Trophoblast cell (in vitro differentiated cells and primary cell): ENCODE measurements around the gene SPTLC3.

Experiments
- DNase-seq, 2 donors: peaks; one replicate each; pipeline ENCODE4 v3.0.0-alpha.2; 2016
- H2AFZ ChIP-seq: 2 replicates; pipeline ENCODE4 v1.6.1; 2013; ENCODE audit warnings: low read length, moderate library complexity, mild to moderate bottlenecking; ENCODE audit not compliant: insufficient read depth, poor library complexity
- H2AK5ac ChIP-seq: 2 replicates; pipeline ENCODE4 v1.6.1; 2013; ENCODE audit warnings: mild to moderate bottlenecking, low read length
- H2BK120ac ChIP-seq: 2 replicates; pipeline ENCODE4 v1.6.1; 2013; ENCODE audit warnings: low read length, mild to moderate bottlenecking, moderate library complexity; ENCODE audit not compliant: insufficient read depth, poor library complexity
- H2BK12ac ChIP-seq: 2 replicates; pipeline ENCODE4 v1.6.1; 2013; ENCODE audit warnings: mild to moderate bottlenecking, low read length, moderate library complexity
- H2BK5ac ChIP-seq: 2 replicates; pipeline ENCODE4 v1.6.1; 2013; ENCODE audit warnings: low read length, low read depth, moderate library complexity, mild to moderate bottlenecking; ENCODE audit not compliant: poor library complexity
- H3K14ac ChIP-seq: 2 replicates; pipeline ENCODE4 v1.6.1; 2013; ENCODE audit warnings: mild to moderate bottlenecking, low read length
- H3K18ac ChIP-seq: 2 replicates; pipeline ENCODE4 v1.6.1; 2013; ENCODE audit warnings: mild to moderate bottlenecking, low read length
- H3K23ac ChIP-seq: 2 replicates; pipeline ENCODE4 v1.6.1; 2013; ENCODE audit warnings: low read length
- H3K27ac ChIP-seq: 2 replicates; pipeline ENCODE4 v1.5.1; 2013; ENCODE audit warnings: low read depth, mild to moderate bottlenecking, inconsistent platforms, low read length, moderate library complexity
- H3K27me3 ChIP-seq: 2 replicates; pipeline ENCODE4 v1.6.1; 2013; ENCODE audit warnings: inconsistent platforms, mild to moderate bottlenecking, low read length, moderate library complexity; ENCODE audit not compliant: insufficient read depth
- H3K36me3 ChIP-seq, 2 experiments: 1 replicate in 1 of 2; 2 replicates in 1 of 2; pipeline ENCODE4 v1.6.1; 2013; ENCODE audit warnings: low read length in 2 of 2, mild to moderate bottlenecking in 2 of 2, moderate library complexity in 1 of 2; ENCODE audit not compliant: insufficient read depth in 2 of 2, control insufficient read depth in 1 of 2
- H3K4ac ChIP-seq: 2 replicates; pipeline ENCODE4 v1.6.1; 2013; ENCODE audit warnings: low read depth, mild to moderate bottlenecking, low read length, moderate library complexity
- H3K4me1 ChIP-seq, 2 experiments: 1 replicate in 1 of 2; 2 replicates in 1 of 2; pipeline ENCODE4 v1.6.1; 2013; ENCODE audit warnings: low read length in 2 of 2, mild to moderate bottlenecking in 2 of 2, moderate library complexity in 1 of 2; ENCODE audit not compliant: insufficient read depth in 2 of 2, control insufficient read depth in 1 of 2
- H3K4me2 ChIP-seq: 2 replicates; pipeline ENCODE4 v1.6.1; 2013; ENCODE audit warnings: inconsistent platforms, mild to moderate bottlenecking, low read length, moderate library complexity
- H3K4me3 ChIP-seq: 2 replicates; pipeline ENCODE4 v1.5.1; 2013; ENCODE audit warnings: mild to moderate bottlenecking, low read depth, low read length, inconsistent platforms
- H3K79me1 ChIP-seq: one replicate; pipeline ENCODE4 v1.6.1; 2013; ENCODE audit warnings: low read length
- H3K79me2 ChIP-seq: 2 replicates; pipeline ENCODE4 v1.6.1; 2013; ENCODE audit warnings: low read length, mild to moderate bottlenecking; ENCODE audit not compliant: control insufficient read depth, insufficient read depth, poor library complexity
- H3K9ac ChIP-seq: 2 replicates; pipeline ENCODE4 v1.6.1; 2013; ENCODE audit warnings: mild to moderate bottlenecking, low read length
- H3K9me3 ChIP-seq: 2 replicates; pipeline ENCODE4 v1.6.1; 2013; ENCODE audit warnings: low read depth, mild to moderate bottlenecking, control low read depth, inconsistent platforms, low read length; ENCODE audit not compliant: insufficient read depth
- H4K12ac ChIP-seq: 2 replicates; pipeline ENCODE4 v1.6.1; 2013; ENCODE audit warnings: low read depth, mild to moderate bottlenecking, low read length, moderate library complexity
- H4K8ac ChIP-seq: 2 replicates; pipeline ENCODE4 v1.6.1; 2013; ENCODE audit warnings: low read depth, mild to moderate bottlenecking, low read length, moderate library complexity
- H4K91ac ChIP-seq: one replicate; pipeline ENCODE4 v1.6.1; 2013; ENCODE audit warnings: low read depth, mild to moderate bottlenecking, low read length, moderate library complexity
- WGBS: extraction: QIAGEN DNeasy Blood & Tissue Kit; methylation state at CpG from one replicate; pipeline ENCODE4 v1.1.7; 2013; ENCODE audit warnings: missing lambda C conversion rate; ENCODE audit not compliant: insufficient read length, insufficient coverage; ENCODE audit errors: extremely low coverage; 5-methylcytosine and 5-hydroxymethylcytosine counted together

The SPTLC3 gene

GRCh38 chr20:13101706-13102105, 92.9 kb downstream of the SPTLC3 start:
- H3K4me3 ChIP-seq, result no peak overlapping the region

GRCh38 chr20:13102237-13102636, 93.5 kb downstream of the SPTLC3 start:
- H2AK5ac ChIP-seq, result no peak overlapping the region
- H3K4me1 ChIP-seq, result peaks cover 17 to 26% of the 10 kb centered on the region in 2 experiments
- H3K14ac ChIP-seq, result no peak overlapping the region
- no peak overlapping the region for H4K91ac ChIP-seq
- no peaks in the 10 kb centered on the region for H3K9me3 ChIP-seq
- no peak overlapping the region for H3K9ac ChIP-seq
- H4K12ac ChIP-seq, result no peak overlapping the region
- H3K4ac ChIP-seq, result no peak overlapping the region
- WGBS, result no CpG with 5 or more reads among the region's 3 CpGs
- H4K8ac ChIP-seq, result no peak overlapping the region
- no peak overlapping the region for H2AFZ ChIP-seq
- no peaks in the 10 kb centered on the region for H3K79me1 ChIP-seq
- H3K23ac ChIP-seq, result no peak overlapping the region
- no peak overlapping the region for H2BK12ac ChIP-seq
- H3K79me2 ChIP-seq, result no peaks in the 10 kb centered on the region
- H3K18ac ChIP-seq, result no peak overlapping the region
- no peak overlapping the region for H3K4me3 ChIP-seq
- H3K36me3 ChIP-seq, result no peaks in the 10 kb centered on the region
- H2BK120ac ChIP-seq, result no peak overlapping the region
- H3K27ac ChIP-seq, result no peak overlapping the region
- peak in 1 of 2 donors; percentile 39 for DNase-seq
- H2BK5ac ChIP-seq, result no peak overlapping the region
- H3K27me3 ChIP-seq, result no peaks in the 10 kb centered on the region
- H3K4me2 ChIP-seq, result no peak overlapping the region

More at GRCh38 chr20:13101706-13102105, 92.9 kb downstream of the SPTLC3 start:
- no peak overlapping the region for H2AFZ ChIP-seq
- H3K27me3 ChIP-seq, result no peaks in the 10 kb centered on the region
- no CpG with 5 or more reads among the region's 5 CpGs for WGBS
- no peak overlapping the region for H3K18ac ChIP-seq
- peak; percentile 49 to 61 for DNase-seq
- no peak overlapping the region for H2BK5ac ChIP-seq
- H4K91ac ChIP-seq, result no peak overlapping the region
- H3K23ac ChIP-seq, result no peak overlapping the region
- H3K4me2 ChIP-seq, result no peak overlapping the region
- no peaks in the 10 kb centered on the region for H3K79me1 ChIP-seq
- H3K14ac ChIP-seq, result no peak overlapping the region
- H3K9ac ChIP-seq, result no peak overlapping the region
- H4K8ac ChIP-seq, result no peak overlapping the region
- no peak overlapping the region for H2BK120ac ChIP-seq
- no peak overlapping the region for H3K4ac ChIP-seq
- no peaks in the 10 kb centered on the region for H3K79me2 ChIP-seq
- H3K36me3 ChIP-seq, result no peaks in the 10 kb centered on the region
- H2AK5ac ChIP-seq, result no peak overlapping the region
- no peak overlapping the region for H2BK12ac ChIP-seq
- H4K12ac ChIP-seq, result no peak overlapping the region
- H3K9me3 ChIP-seq, result no peaks in the 10 kb centered on the region
- peaks cover 17 to 26% of the 10 kb centered on the region in 2 experiments for H3K4me1 ChIP-seq
- H3K27ac ChIP-seq, result no peak overlapping the region

- H2AFZ ChIP-seq, result no peak overlapping the region
- H3K23ac ChIP-seq, result no peak overlapping the region
- WGBS, result no CpG with 5 or more reads among the region's 1 CpG
- no peaks in the 10 kb centered on the region for H3K9me3 ChIP-seq
- no peak for DNase-seq
- no peak overlapping the region for H4K12ac ChIP-seq
- no peak overlapping the region for H4K91ac ChIP-seq
- H3K14ac ChIP-seq, result no peak overlapping the region
- H3K4me3 ChIP-seq, result no peak overlapping the region
- H3K36me3 ChIP-seq, result no peaks in the 10 kb centered on the region
- no peak overlapping the region for H3K18ac ChIP-seq
- H2BK12ac ChIP-seq, result no peak overlapping the region
- H3K79me1 ChIP-seq, result no peaks in the 10 kb centered on the region
- H2BK5ac ChIP-seq, result no peak overlapping the region
- H3K9ac ChIP-seq, result no peak overlapping the region
- H4K8ac ChIP-seq, result no peak overlapping the region
- no peaks in the 10 kb centered on the region for H3K79me2 ChIP-seq
- H3K4ac ChIP-seq, result no peak overlapping the region
- peaks cover 17 to 26% of the 10 kb centered on the region in 2 experiments for H3K4me1 ChIP-seq
- H3K27ac ChIP-seq, result no peak overlapping the region
- no peaks in the 10 kb centered on the region for H3K27me3 ChIP-seq
- no peak overlapping the region for H3K4me2 ChIP-seq
- H2BK120ac ChIP-seq, result no peak overlapping the region
- no peak overlapping the region for H2AK5ac ChIP-seq
Observed at GRCh38 chr20:13102694-13103093, 93.9 kb downstream of the SPTLC3 start.

- Histone ChIP-seq H2AK5ac (no peak overlapping the region), H3K4me1 (peaks cover 14 to 18% of the 10 kb centered on the region in 2 experiments)
- WGBS, result no CpG with 5 or more reads among the region's 9 CpGs
Observed at GRCh38 chr20:13105039-13105438, 96.3 kb downstream of the SPTLC3 start.

More at GRCh38 chr20:13105039-13105438, 96.3 kb downstream of the SPTLC3 start:
- Histone ChIP-seq H3K4ac (no peak overlapping the region), H4K12ac (no peak overlapping the region), H3K79me1 (no peaks in the 10 kb centered on the region), H3K36me3 (no peaks in the 10 kb centered on the region), H3K14ac (no peak overlapping the region), H3K4me3 (no peak overlapping the region), H3K79me2 (no peaks in the 10 kb centered on the region), H3K27me3 (no peaks in the 10 kb centered on the region), H4K8ac (no peak overlapping the region), H3K18ac (no peak overlapping the region), H3K4me2 (no peak overlapping the region), H2AFZ (no peak overlapping the region), H3K9ac (no peak overlapping the region), H3K27ac (no peak overlapping the region), H2BK5ac (no peak overlapping the region), H3K23ac (no peak overlapping the region), H2BK12ac (no peak overlapping the region), H3K9me3 (no peaks in the 10 kb centered on the region), H2BK120ac (no peak overlapping the region), H4K91ac (no peak overlapping the region)
- peak in 1 of 2 donors; percentile 26 for DNase-seq
